Measurements from ENCODE around the gene THSD4.

Gene THSD4

GRCh38 chr15:71599418-71600151, 484.3 kb downstream of the THSD4 start:
- no peak overlapping the region for H3K9ac ChIP-seq (ENCODE audit: low read depth, low read length)
- H3K4me2 ChIP-seq (ENCODE audit: low read length) = no peak overlapping the region
- no peaks in the 10 kb centered on the region for H3K9me3 ChIP-seq (replicated peaks; ENCODE audit: low read length)
- H3K4me3 ChIP-seq (ENCODE audit: low read length) = no peak overlapping the region
- H3K4me1 ChIP-seq (ENCODE audit: control insufficient read depth, insufficient read depth, low read length) = peaks cover 20% of the 10 kb centered on the region
- H3K27me3 ChIP-seq (ENCODE audit: control insufficient read depth, insufficient read depth, low read length) = no peaks in the 10 kb centered on the region
- H3K36me3 ChIP-seq (ENCODE audit: insufficient read depth, low read length) = no peaks in the 10 kb centered on the region

GRCh38 chr15:71600237-71600636, 485.0 kb downstream of the THSD4 start:
- no peak overlapping the region for H3K9ac ChIP-seq (ENCODE audit: low read depth, low read length)
- H3K4me1 ChIP-seq (ENCODE audit: control insufficient read depth, insufficient read depth, low read length) = peaks cover 20% of the 10 kb centered on the region
- H3K4me3 ChIP-seq (ENCODE audit: low read length) = no peak overlapping the region
- no peaks in the 10 kb centered on the region for H3K27me3 ChIP-seq (ENCODE audit: control insufficient read depth, insufficient read depth, low read length)
- H3K4me2 ChIP-seq (ENCODE audit: low read length) = no peak overlapping the region
- no peaks in the 10 kb centered on the region for H3K9me3 ChIP-seq (replicated peaks; ENCODE audit: low read length)
- H3K36me3 ChIP-seq (ENCODE audit: insufficient read depth, low read length) = no peaks in the 10 kb centered on the region

- H3K27me3 ChIP-seq (ENCODE audit: control insufficient read depth, insufficient read depth, low read length) = no peaks in the 10 kb centered on the region
- no peaks in the 10 kb centered on the region for H3K9me3 ChIP-seq (replicated peaks; ENCODE audit: low read length)
- no peaks in the 10 kb centered on the region for H3K36me3 ChIP-seq (ENCODE audit: insufficient read depth, low read length)
- H3K4me1 ChIP-seq (ENCODE audit: control insufficient read depth, insufficient read depth, low read length) = peaks cover 20% of the 10 kb centered on the region
- H3K9ac ChIP-seq (ENCODE audit: low read depth, low read length) = no peak overlapping the region
- no peak overlapping the region for H3K4me3 ChIP-seq (ENCODE audit: low read length)
- H3K4me2 ChIP-seq (ENCODE audit: low read length) = no peak overlapping the region
Measured at GRCh38 chr15:71601038-71601834, 486.0 kb downstream of the THSD4 start.

- no peaks in the 10 kb centered on the region for H3K27me3 ChIP-seq (ENCODE audit: control insufficient read depth, insufficient read depth, low read length)
- no peak overlapping the region for H3K4me3 ChIP-seq (ENCODE audit: low read length)
- no peaks in the 10 kb centered on the region for H3K9me3 ChIP-seq (replicated peaks; ENCODE audit: low read length)
- peaks cover 6% of the 10 kb centered on the region for H3K4me1 ChIP-seq (ENCODE audit: control insufficient read depth, insufficient read depth, low read length)
- H3K9ac ChIP-seq (ENCODE audit: low read depth, low read length) = no peak overlapping the region
- no peaks in the 10 kb centered on the region for H3K36me3 ChIP-seq (ENCODE audit: insufficient read depth, low read length)
- no peak overlapping the region for H3K4me2 ChIP-seq (ENCODE audit: low read length)
Measured at GRCh38 chr15:71603379-71603778, 488.1 kb downstream of the THSD4 start.

- Histone ChIP-seq H3K4me2 (ENCODE audit: low read length) (no peak overlapping the region), H3K4me3 (ENCODE audit: low read length) (no peak overlapping the region), H3K27me3 (ENCODE audit: control insufficient read depth, insufficient read depth, low read length) (no peaks in the 10 kb centered on the region), H3K9ac (ENCODE audit: low read depth, low read length) (no peak overlapping the region), H3K36me3 (ENCODE audit: insufficient read depth, low read length) (no peaks in the 10 kb centered on the region), H3K4me1 (ENCODE audit: control insufficient read depth, insufficient read depth, low read length) (peaks cover 11% of the 10 kb centered on the region), H3K9me3 (replicated peaks; ENCODE audit: low read length) (no peaks in the 10 kb centered on the region)
Measured at GRCh38 chr15:71607383-71607782, 492.1 kb downstream of the THSD4 start.

GRCh38 chr15:71610728-71611552, 495.7 kb downstream of the THSD4 start:
- Histone ChIP-seq H3K9me3 (replicated peaks; ENCODE audit: low read length) (no peaks in the 10 kb centered on the region), H3K27me3 (ENCODE audit: control insufficient read depth, insufficient read depth, low read length) (no peaks in the 10 kb centered on the region), H3K36me3 (ENCODE audit: insufficient read depth, low read length) (no peaks in the 10 kb centered on the region), H3K4me1 (ENCODE audit: control insufficient read depth, insufficient read depth, low read length) (peaks cover 14% of the 10 kb centered on the region), H3K9ac (ENCODE audit: low read depth, low read length) (no peak overlapping the region), H3K4me2 (ENCODE audit: low read length) (no peak overlapping the region), H3K4me3 (ENCODE audit: low read length) (no peak overlapping the region)

GRCh38 chr15:71611553-71612396, 496.5 kb downstream of the THSD4 start:
- Histone ChIP-seq H3K4me3 (ENCODE audit: low read length) (no peak overlapping the region), H3K4me1 (ENCODE audit: control insufficient read depth, insufficient read depth, low read length) (peaks cover 14% of the 10 kb centered on the region), H3K9ac (ENCODE audit: low read depth, low read length) (no peak overlapping the region), H3K27me3 (ENCODE audit: control insufficient read depth, insufficient read depth, low read length) (no peaks in the 10 kb centered on the region), H3K4me2 (ENCODE audit: low read length) (no peak overlapping the region), H3K36me3 (ENCODE audit: insufficient read depth, low read length) (no peaks in the 10 kb centered on the region), H3K9me3 (replicated peaks; ENCODE audit: low read length) (no peaks in the 10 kb centered on the region)

- Histone ChIP-seq H3K27me3 (ENCODE audit: control insufficient read depth, insufficient read depth, low read length) (no peaks in the 10 kb centered on the region), H3K4me2 (ENCODE audit: low read length) (no peak overlapping the region), H3K4me1 (ENCODE audit: control insufficient read depth, insufficient read depth, low read length) (peaks cover 14% of the 10 kb centered on the region), H3K9me3 (replicated peaks; ENCODE audit: low read length) (no peaks in the 10 kb centered on the region), H3K36me3 (ENCODE audit: insufficient read depth, low read length) (no peaks in the 10 kb centered on the region), H3K4me3 (ENCODE audit: low read length) (no peak overlapping the region), H3K9ac (ENCODE audit: low read depth, low read length) (no peak overlapping the region)
Measured at GRCh38 chr15:71612397-71612722, 497.1 kb downstream of the THSD4 start.

- H3K36me3 ChIP-seq (ENCODE audit: insufficient read depth, low read length) = no peaks in the 10 kb centered on the region
- H3K9ac ChIP-seq (ENCODE audit: low read depth, low read length) = no peak overlapping the region
- H3K27me3 ChIP-seq (ENCODE audit: control insufficient read depth, insufficient read depth, low read length) = no peaks in the 10 kb centered on the region
- no peak overlapping the region for H3K4me2 ChIP-seq (ENCODE audit: low read length)
- no peaks in the 10 kb centered on the region for H3K9me3 ChIP-seq (replicated peaks; ENCODE audit: low read length)
- H3K4me3 ChIP-seq (ENCODE audit: low read length) = no peak overlapping the region
- peaks cover 14% of the 10 kb centered on the region for H3K4me1 ChIP-seq (ENCODE audit: control insufficient read depth, insufficient read depth, low read length)
Measured at GRCh38 chr15:71612869-71613268, 497.6 kb downstream of the THSD4 start.

GRCh38 chr15:71623111-71623510, 507.8 kb downstream of the THSD4 start:
- Histone ChIP-seq H3K4me3 (ENCODE audit: low read length) (no peak overlapping the region), H3K27me3 (ENCODE audit: control insufficient read depth, insufficient read depth, low read length) (no peaks in the 10 kb centered on the region), H3K36me3 (ENCODE audit: insufficient read depth, low read length) (no peaks in the 10 kb centered on the region), H3K9ac (ENCODE audit: low read depth, low read length) (no peak overlapping the region), H3K9me3 (replicated peaks; ENCODE audit: low read length) (no peaks in the 10 kb centered on the region), H3K4me2 (ENCODE audit: low read length) (no peak overlapping the region), H3K4me1 (ENCODE audit: control insufficient read depth, insufficient read depth, low read length) (no peaks in the 10 kb centered on the region)

GRCh38 chr15:71626596-71627088, 511.4 kb downstream of the THSD4 start:
- H3K27me3 ChIP-seq (ENCODE audit: control insufficient read depth, insufficient read depth, low read length) = no peaks in the 10 kb centered on the region
- no peak overlapping the region for H3K4me3 ChIP-seq (ENCODE audit: low read length)
- H3K36me3 ChIP-seq (ENCODE audit: insufficient read depth, low read length) = no peaks in the 10 kb centered on the region
- H3K9ac ChIP-seq (ENCODE audit: low read depth, low read length) = no peak overlapping the region
- no peak overlapping the region for H3K4me2 ChIP-seq (ENCODE audit: low read length)
- H3K4me1 ChIP-seq (ENCODE audit: control insufficient read depth, insufficient read depth, low read length) = no peaks in the 10 kb centered on the region
- H3K9me3 ChIP-seq (replicated peaks; ENCODE audit: low read length) = no peaks in the 10 kb centered on the region

Measured in skeletal muscle satellite cell (primary cell).